Brain microvascular endothelial cell (primary cell): ENCODE results near the gene TMEM125.

Experiments
- DNase-seq: peaks from one replicate; pipeline ENCODE4 v3.0.0-alpha.2; 2020
- H3K27ac ChIP-seq: fragments of 250-450 bp; sonication (Bioruptor Pico); 2 replicates; pipeline ENCODE4 v1.5.1; 2020; ENCODE audit warnings: mild to moderate bottlenecking, moderate library complexity
- H3K27me3 ChIP-seq: fragments of 250-450 bp; sonication (Bioruptor Pico); replicated peaks from 2 replicates; pipeline ENCODE4 v1.5.1; 2020; ENCODE audit warnings: mild to moderate bottlenecking
- H3K36me3 ChIP-seq: fragments of 250-450 bp; sonication (Bioruptor Pico); replicated peaks from 2 replicates; pipeline ENCODE4 v1.5.1; 2020; ENCODE audit warnings: mild to moderate bottlenecking
- H3K4me3 ChIP-seq: 2 replicates; pipeline ENCODE4 v1.5.1; 2011; ENCODE audit warnings: low read depth, mild to moderate bottlenecking, control low read depth, low read length, moderate library complexity
- in situ Hi-C: cut with HindIII; loops from 2 replicates; pipeline ENCODE4 v1.10.0; 2017; ENCODE audit warnings: low sequenced_read_pairs, low pct_ligation_motif_present
- TF ChIP-seq, protein P1 (sequence below): IDR thresholded peaks from 2 replicates; pipeline ENCODE4 v1.5.1; 2011; ENCODE audit warnings: low read depth, mild to moderate bottlenecking, moderate library complexity, low read length, control low read depth, inconsistent platforms; ENCODE audit errors: missing control alignments

TMEM125 gene

GRCh38 chr1:43308635-43309404, 39.0 kb downstream of the TMEM125 start:
- TF ChIP-seq, protein P1, sequence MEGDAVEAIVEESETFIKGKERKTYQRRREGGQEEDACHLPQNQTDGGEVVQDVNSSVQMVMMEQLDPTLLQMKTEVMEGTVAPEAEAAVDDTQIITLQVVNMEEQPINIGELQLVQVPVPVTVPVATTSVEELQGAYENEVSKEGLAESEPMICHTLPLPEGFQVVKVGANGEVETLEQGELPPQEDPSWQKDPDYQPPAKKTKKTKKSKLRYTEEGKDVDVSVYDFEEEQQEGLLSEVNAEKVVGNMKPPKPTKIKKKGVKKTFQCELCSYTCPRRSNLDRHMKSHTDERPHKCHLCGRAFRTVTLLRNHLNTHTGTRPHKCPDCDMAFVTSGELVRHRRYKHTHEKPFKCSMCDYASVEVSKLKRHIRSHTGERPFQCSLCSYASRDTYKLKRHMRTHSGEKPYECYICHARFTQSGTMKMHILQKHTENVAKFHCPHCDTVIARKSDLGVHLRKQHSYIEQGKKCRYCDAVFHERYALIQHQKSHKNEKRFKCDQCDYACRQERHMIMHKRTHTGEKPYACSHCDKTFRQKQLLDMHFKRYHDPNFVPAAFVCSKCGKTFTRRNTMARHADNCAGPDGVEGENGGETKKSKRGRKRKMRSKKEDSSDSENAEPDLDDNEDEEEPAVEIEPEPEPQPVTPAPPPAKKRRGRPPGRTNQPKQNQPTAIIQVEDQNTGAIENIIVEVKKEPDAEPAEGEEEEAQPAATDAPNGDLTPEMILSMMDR: no peak
- Histone ChIP-seq H3K36me3 (no peaks in the 10 kb centered on the region), H3K27ac (no peak overlapping the region), H3K4me3 (no peak overlapping the region), H3K27me3 (no peaks in the 10 kb centered on the region)
- in situ Hi-C loops: no loop called here
- no peak for DNase-seq

DNA sequence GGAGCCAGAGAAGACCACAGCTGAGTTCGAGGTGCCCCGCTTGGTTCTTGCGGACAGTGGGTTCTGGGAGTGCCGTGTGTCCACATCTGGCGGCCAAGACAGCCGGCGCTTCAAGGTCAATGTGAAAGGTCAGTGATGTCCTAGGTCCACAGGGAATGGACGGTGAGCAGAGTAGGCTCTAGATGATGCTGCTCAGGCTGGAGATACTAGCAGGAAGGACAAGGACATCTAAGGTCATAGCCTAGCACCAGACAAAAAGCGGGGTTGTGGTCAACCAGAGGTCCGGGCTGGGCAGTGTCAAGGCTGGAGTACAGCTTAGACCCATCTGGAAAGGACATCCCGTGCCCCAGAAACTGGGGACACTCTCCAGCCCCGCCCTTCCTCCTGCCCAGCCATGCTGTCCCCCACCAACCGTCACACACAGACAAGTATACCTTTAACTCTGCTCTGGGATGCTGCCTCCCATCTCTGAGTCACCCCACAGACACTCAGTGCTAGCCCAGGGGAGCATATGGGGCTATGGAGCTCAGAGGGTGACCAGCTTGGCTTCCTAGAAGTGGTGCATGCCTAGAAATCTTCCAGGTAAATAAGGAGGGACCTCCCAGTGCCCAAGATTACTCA, 39.7 kb downstream of the TMEM125 start:
- H3K27me3 ChIP-seq: no peaks in the 10 kb centered on the region
- in situ Hi-C loops: no loop called here
- TF ChIP-seq, protein P1: no peak
- H3K27ac ChIP-seq: no peak overlapping the region
- H3K36me3 ChIP-seq: no peaks in the 10 kb centered on the region
- H3K4me3 ChIP-seq: no peak overlapping the region
- no peak for DNase-seq

DNA sequence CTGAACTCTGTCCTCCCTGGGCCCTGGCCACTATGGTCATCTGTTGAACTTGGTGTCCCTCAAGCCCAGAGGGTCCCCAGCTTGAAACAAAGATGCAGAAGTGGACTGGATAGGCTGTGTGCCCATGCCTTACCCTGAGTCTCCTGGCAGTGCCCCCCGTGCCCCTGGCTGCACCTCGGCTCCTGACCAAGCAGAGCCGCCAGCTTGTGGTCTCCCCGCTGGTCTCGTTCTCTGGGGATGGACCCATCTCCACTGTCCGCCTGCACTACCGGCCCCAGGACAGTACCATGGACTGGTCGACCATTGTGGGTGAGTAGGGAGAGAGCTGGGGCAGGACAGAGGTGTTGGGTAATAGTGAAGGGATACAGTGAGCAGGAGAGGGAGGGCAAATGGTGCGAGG, 41.7 kb downstream of the TMEM125 start:
- Histone ChIP-seq H3K27ac (no peak overlapping the region), H3K36me3 (no peaks in the 10 kb centered on the region), H3K4me3 (no peak overlapping the region), H3K27me3 (no peaks in the 10 kb centered on the region)
- no peak for DNase-seq
- in situ Hi-C loops: no loop called here
- TF ChIP-seq, protein P1: no peak

DNA sequence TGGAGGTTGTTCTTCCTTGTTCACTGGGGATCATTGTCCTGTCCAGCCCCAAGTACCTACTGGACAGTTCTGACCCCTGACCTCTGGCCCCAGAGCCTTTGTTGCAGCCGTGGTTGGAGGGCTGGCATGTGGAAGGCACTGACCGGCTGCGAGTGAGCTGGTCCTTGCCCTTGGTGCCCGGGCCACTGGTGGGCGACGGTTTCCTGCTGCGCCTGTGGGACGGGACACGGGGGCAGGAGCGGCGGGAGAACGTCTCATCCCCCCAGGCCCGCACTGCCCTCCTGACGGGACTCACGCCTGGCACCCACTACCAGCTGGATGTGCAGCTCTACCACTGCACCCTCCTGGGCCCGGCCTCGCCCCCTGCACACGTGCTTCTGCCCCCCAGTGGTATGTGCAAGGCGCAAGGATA, 42.4 kb downstream of the TMEM125 start:
- in situ Hi-C loops: no loop called here
- no peaks in the 10 kb centered on the region for H3K27me3 ChIP-seq
- H3K27ac ChIP-seq: no peak overlapping the region
- TF ChIP-seq, protein P1: no peak
- DNase-seq: no peak
- no peaks in the 10 kb centered on the region for H3K36me3 ChIP-seq
- H3K4me3 ChIP-seq: no peak overlapping the region

- TF ChIP-seq, protein P1: no peak
- Histone ChIP-seq H3K36me3 (no peaks in the 10 kb centered on the region), H3K4me3 (no peak overlapping the region), H3K27me3 (no peaks in the 10 kb centered on the region), H3K27ac (no peak overlapping the region)
- no peak for DNase-seq
- in situ Hi-C loops: no loop called here
These were observed 43.1 kb downstream of the TMEM125 start for GRCh38 chr1:43312663-43313515.
